ENCODE measurements around the gene SETBP1. TPM values are rescaled to one million over a fixed set of nuclear protein-coding genes. Genes with fewer than 3 reads are reported as not detected.

Gene SETBP1
- total RNA-seq, 4 donors from 2014 or later, result 3.3 to 86.6 (median 16.3) TPM

DNA sequence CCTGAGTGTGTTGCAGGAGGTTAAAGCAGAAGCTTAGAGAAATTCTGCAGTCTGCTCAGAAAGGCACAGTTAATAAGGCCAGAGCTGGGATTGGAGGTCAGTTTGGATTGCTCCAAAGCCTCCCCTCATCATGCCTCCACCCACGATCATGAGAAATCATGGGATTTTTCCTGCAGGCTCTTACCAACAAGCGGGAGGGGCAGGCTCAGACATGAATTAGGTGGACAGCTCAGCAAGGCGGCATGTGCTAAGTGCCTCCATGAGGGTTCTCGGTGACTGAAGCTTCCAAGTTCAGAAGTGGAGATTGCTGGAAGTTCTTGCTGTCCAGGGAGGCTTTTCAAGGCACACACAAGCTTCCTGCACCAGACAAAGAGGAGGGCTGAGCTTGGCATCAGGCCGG lies 163.8 kb downstream of the SETBP1 start:
- TF ChIP-seq, protein P1, sequence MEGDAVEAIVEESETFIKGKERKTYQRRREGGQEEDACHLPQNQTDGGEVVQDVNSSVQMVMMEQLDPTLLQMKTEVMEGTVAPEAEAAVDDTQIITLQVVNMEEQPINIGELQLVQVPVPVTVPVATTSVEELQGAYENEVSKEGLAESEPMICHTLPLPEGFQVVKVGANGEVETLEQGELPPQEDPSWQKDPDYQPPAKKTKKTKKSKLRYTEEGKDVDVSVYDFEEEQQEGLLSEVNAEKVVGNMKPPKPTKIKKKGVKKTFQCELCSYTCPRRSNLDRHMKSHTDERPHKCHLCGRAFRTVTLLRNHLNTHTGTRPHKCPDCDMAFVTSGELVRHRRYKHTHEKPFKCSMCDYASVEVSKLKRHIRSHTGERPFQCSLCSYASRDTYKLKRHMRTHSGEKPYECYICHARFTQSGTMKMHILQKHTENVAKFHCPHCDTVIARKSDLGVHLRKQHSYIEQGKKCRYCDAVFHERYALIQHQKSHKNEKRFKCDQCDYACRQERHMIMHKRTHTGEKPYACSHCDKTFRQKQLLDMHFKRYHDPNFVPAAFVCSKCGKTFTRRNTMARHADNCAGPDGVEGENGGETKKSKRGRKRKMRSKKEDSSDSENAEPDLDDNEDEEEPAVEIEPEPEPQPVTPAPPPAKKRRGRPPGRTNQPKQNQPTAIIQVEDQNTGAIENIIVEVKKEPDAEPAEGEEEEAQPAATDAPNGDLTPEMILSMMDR (IDR thresholded peaks at IDR 0.05), result no peak
- TF ChIP-seq POLR2A (IDR thresholded peaks at IDR 0.05), result no peak
- no peak for DNase-seq
- H3K36me3 ChIP-seq, result no peaks in the 10 kb centered on the region
- no peak overlapping the region for H3K27ac ChIP-seq
- no peaks in the 10 kb centered on the region for H3K27me3 ChIP-seq
- H3K4me3 ChIP-seq, result no peak overlapping the region
- no peaks in the 10 kb centered on the region for H3K9me3 ChIP-seq
- H3K4me1 ChIP-seq, result peaks cover 0 to 7% (median 5%) of the 10 kb centered on the region in 4 donors

- no peaks in the 10 kb centered on the region for H3K9me3 ChIP-seq
- no peak for TF ChIP-seq POLR2A (IDR thresholded peaks at IDR 0.05)
- TF ChIP-seq, protein P1 (IDR thresholded peaks at IDR 0.05), result no peak
- H3K36me3 ChIP-seq, result no peaks in the 10 kb centered on the region
- H3K4me3 ChIP-seq, result no peak overlapping the region
- no peaks in the 10 kb centered on the region for H3K27me3 ChIP-seq
- H3K4me1 ChIP-seq, result peaks cover 0 to 6% (median 0%) of the 10 kb centered on the region in 4 donors
- H3K27ac ChIP-seq, result no peak overlapping the region
- DNase-seq, result no peak
Measured at GRCh38 chr18:44846450-44846849, 165.8 kb downstream of the SETBP1 start.

GRCh38 chr18:44848644-44849335 lies 168.1 kb downstream of the SETBP1 start:
- no peak for DNase-seq
- Histone ChIP-seq H3K27ac (no peak overlapping the region), H3K4me3 (no peak overlapping the region), H3K36me3 (no peaks in the 10 kb centered on the region), H3K9me3 (no peaks in the 10 kb centered on the region), H3K27me3 (no peaks in the 10 kb centered on the region), H3K4me1 (peaks cover 0 to 3% (median 0%) of the 10 kb centered on the region in 4 donors)
- TF ChIP-seq POLR2A (IDR thresholded peaks at IDR 0.05), result no peak
- TF ChIP-seq, protein P1 (IDR thresholded peaks at IDR 0.05), result no peak

GRCh38 chr18:44849361-44849760 lies 168.7 kb downstream of the SETBP1 start:
- DNase-seq, result no peak
- H3K4me3 ChIP-seq, result no peak overlapping the region
- no peaks in the 10 kb centered on the region for H3K36me3 ChIP-seq
- no peak for TF ChIP-seq POLR2A (IDR thresholded peaks at IDR 0.05)
- TF ChIP-seq, protein P1 (IDR thresholded peaks at IDR 0.05), result no peak
- H3K27me3 ChIP-seq, result no peaks in the 10 kb centered on the region
- H3K4me1 ChIP-seq, result peaks cover 0 to 3% (median 0%) of the 10 kb centered on the region in 4 donors
- H3K9me3 ChIP-seq, result no peaks in the 10 kb centered on the region
- H3K27ac ChIP-seq, result no peak overlapping the region

- no peak for DNase-seq
- TF ChIP-seq, protein P1 (IDR thresholded peaks at IDR 0.05), result no peak
- TF ChIP-seq POLR2A (IDR thresholded peaks at IDR 0.05), result no peak
- Histone ChIP-seq H3K27ac (no peak overlapping the region), H3K9me3 (no peaks in the 10 kb centered on the region), H3K27me3 (no peaks in the 10 kb centered on the region), H3K4me3 (no peak overlapping the region), H3K36me3 (no peaks in the 10 kb centered on the region), H3K4me1 (peaks cover 0 to 3% (median 0%) of the 10 kb centered on the region in 4 donors)
Measured at GRCh38 chr18:44850001-44850400, 169.3 kb downstream of the SETBP1 start.
